MV-4-11 (cell line): ENCODE measurements around the gene PICALM.
A peak's percentile ranks its signal among the peaks of the same experiment; 100 is the strongest.

Source experiments
- DNase-seq: peaks from one replicate; lab custom pipeline; 2025; lab: John Stamatoyannopoulos, UW

The PICALM gene

GRCh38 chr11:86047275-86047991, 21.5 kb downstream of the PICALM start:
- peak; percentile 88 for DNase-seq

- DNase-seq = no peak
These were observed 22.8 kb downstream of the PICALM start for GRCh38 chr11:86046116-86046515.

DNA sequence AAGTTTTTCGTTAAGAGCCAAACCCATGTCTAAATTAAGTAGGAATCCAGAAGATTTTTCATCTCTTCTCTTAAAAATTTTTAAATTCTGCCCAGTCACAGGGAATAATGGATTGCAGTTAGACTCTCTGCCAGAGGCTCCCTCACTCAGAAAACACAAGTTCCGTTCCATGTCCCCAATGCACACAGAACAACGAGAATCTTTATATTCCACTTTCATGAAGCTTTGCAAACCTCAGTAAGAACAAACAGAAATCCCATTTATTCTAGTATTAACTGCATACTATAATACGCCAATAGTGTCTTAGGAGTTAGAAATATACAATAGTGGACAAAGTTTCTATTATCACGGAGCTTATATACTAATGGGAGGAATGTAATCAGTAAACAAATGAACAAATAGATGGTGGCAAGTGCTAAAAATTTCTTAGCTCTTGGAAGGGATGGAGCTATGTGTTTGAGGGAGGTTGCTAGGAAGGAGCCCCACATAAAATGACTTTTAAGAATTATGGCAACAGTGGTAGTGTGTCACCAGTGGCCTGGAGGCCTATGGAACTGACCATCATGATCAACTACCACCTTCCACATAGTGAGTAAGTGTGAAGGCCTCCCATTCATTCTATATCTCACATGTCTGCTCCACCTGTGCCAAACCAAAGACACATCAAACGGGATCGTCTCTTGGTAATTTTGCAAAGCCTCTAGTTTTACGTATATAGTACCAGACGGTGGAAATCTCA, 24.9 kb downstream of the PICALM start:
- no peak for DNase-seq

DNA sequence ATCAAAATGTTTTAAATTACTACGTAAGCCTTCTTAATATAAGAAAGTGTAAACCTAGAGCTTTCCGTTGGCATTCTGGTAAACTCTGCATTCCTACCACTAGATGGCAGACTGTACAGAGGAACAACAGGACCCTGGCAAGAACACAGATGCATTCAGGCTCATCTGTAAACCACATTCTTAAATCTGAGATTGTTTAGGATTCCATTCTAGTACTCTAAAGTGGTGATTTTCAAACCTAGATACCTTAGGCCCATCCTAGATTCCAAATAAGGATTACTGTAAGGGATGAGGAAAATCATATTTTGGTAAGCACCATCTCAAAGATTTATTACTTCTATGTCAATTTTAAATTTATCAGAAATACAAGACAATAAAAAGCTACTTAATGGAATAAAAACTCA, 26.9 kb downstream of the PICALM start:
- peak; percentile 71 for DNase-seq

- peak; percentile 9 for DNase-seq
These were observed 27.7 kb downstream of the PICALM start for GRCh38 chr11:86040919-86041850.

GRCh38 chr11:86039094-86039493, 29.8 kb downstream of the PICALM start:
- no peak for DNase-seq

DNA sequence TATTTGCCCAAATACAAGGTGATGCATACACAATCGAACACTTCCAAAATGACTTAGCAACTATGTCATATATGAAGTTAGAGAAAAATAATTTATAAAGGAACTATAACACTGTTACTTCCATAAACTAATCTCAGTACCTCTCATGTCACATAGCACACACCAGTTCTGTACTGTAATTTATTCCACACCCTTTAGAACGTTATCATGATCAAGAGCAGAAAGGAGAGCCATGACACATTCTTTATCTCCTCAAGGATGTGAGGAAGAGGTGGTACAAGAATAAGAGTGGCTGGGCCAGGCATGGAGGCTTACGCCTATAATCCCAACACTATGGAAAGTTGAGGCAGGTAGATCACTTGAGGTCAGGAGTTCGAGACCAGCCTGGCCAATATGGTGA, 31.1 kb downstream of the PICALM start:
- no peak for DNase-seq

GRCh38 chr11:86035920-86036319, 33.0 kb downstream of the PICALM start:
- no peak for DNase-seq

DNA sequence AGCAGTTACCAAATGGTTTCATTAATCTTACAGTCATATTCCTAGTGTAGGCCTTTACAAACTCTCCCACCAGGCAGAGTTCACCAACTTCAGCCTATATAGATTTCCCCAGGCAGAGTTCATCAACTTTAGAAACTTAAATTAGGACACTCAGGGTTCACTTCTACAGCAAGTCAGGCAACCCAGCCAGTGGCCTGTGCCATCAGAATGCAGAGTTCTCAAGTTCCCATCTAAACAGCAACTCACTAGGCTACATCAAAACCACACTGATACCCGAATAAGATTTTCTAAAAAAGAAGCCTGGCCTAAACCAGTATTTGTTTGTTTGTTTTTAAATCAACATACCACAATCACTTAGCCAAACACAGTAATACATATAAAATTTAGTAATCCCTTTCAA, 33.7 kb downstream of the PICALM start:
- no peak for DNase-seq

- no peak for DNase-seq
These were observed 34.2 kb downstream of the PICALM start for GRCh38 chr11:86034710-86035109.

- peak; percentile 80 for DNase-seq
These were observed 47.5 kb downstream of the PICALM start for GRCh38 chr11:86021377-86021776.

GRCh38 chr11:86018249-86018648, 50.6 kb downstream of the PICALM start:
- no peak for DNase-seq

- DNase-seq = no peak
These were observed 52.4 kb downstream of the PICALM start for GRCh38 chr11:86016451-86016850.

DNA sequence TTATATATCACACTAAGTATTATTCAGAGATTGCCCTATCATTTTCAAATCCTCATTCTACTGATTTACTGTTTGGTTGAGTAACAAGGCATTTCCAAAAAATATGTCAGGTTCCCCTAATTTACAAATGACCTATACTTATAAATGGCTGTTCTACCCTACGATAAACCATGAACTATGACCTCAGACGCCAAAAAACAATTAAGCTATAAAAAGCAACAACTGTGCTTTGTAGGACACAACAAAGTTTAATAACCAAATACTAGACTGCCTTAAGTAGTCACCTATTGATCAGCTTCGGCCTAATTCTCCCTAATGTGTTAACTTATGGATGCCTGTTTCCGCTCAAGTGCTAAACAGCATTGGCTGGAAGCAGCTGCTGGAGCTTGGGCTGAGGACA, 53.2 kb downstream of the PICALM start:
- no peak for DNase-seq

GRCh38 chr11:86014221-86014620, 54.7 kb downstream of the PICALM start:
- no peak for DNase-seq

- DNase-seq = no peak
These were observed 55.2 kb downstream of the PICALM start for GRCh38 chr11:86013713-86014112.

DNA sequence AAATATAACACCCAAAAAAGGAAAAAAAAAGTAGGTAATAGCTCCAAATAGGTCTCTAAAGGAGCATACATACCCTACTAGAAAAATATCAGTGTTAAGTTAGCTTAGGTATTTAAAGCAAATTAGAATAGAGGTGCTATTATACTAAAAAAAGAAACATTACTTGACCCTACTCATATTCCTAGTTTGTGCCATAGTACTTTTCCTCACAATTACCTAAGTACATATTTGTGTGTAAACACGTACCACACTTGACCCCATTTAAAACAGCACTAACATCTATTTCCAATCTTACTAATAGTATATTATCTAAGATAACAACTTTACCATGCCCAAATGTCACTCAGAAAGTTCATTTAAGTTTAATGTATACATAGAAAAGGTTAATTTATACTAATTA, 57.7 kb downstream of the PICALM start:
- DNase-seq = no peak

GRCh38 chr11:86003654-86004053, 65.2 kb downstream of the PICALM start:
- no peak for DNase-seq

DNA sequence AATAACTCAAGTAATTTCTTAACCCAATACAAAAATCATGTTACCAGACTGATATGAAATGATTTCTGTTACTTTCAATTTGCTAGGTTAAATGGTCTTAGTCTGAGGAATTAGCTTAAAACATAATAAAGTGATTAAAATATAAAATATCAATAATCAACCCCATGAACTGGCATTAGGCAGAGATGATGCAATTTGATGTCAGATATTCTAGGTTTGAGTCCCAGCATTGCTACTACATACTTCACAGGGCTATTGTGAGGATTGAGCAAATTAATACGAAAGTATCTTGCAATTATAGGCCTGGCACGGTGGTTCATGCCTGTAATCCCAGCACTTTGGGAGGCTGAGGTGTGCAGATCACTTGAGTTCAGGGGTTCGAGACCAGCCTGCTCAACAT, 66.5 kb downstream of the PICALM start:
- no peak for DNase-seq

DNA sequence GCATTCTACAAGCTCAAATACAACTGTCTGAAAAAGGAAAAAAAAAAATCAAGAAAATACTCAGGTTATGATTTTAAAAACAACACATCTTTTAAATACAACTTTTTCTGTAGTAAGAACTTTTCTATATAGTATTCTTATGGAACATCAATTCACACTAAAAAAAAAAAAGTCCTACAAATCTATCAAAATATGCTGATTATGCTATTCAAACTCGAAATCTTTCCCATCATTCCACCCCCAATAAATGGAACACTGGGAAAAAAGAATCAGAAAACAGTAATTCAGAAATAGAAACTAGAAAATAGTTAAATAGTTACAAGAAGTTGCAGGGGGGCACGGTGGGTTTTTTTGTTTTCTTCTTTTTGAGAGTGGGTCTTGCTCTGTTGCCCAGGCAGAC, 77.4 kb downstream of the PICALM start:
- no peak for DNase-seq

- DNase-seq = peak; percentile 30
These were observed 79.1 kb downstream of the PICALM start for GRCh38 chr11:85989746-85990145.

DNA sequence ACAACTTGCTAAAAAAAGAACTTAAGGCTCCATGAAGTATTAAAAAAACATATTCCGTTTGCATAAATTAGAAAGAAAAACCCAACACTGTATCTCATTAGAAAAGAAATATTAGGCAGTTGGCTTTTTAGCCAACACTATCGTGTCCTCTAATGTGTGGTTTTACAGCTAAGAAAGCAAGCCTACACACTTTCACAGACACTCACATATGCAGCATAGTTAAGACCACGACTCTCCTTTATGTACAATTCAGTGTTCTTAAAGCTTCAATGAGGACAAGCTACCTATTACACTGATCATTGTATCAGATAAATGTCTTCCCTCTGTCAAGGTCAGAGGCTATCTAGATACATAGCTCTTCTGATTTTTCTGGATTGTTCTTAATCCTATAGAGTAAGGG, 80.1 kb downstream of the PICALM start:
- no peak for DNase-seq

GRCh38 chr11:85977751-85978160, 91.1 kb downstream of the PICALM start:
- DNase-seq = no peak
